Activated naive CD8-positive, alpha-beta T cell treated with anti-CD3 and anti-CD28 coated beads for 36 hours (primary cell): Measurements from ENCODE around the gene TAF7. TPM values are rescaled to one million over a fixed set of nuclear protein-coding genes. Genes with fewer than 3 reads are reported as not detected.
"Not testable (repeated sequence)": the region's sequence is repeated elsewhere in the genome, so short reads cannot be mapped to it uniquely, and the experiment has no call there.

Source experiments
- DNase-seq: peaks from one replicate; pipeline ENCODE4 v3.0.0; 2021
- H3K27ac Mint-ChIP-seq: one replicate; pipeline ENCODE4 v1.8.0; 2022; ENCODE audit warnings: mild to moderate bottlenecking, moderate library complexity, mixed read lengths
- H3K27me3 Mint-ChIP-seq: one replicate; pipeline ENCODE4 v1.8.0; 2022; ENCODE audit warnings: mild to moderate bottlenecking, mixed read lengths
- H3K36me3 Mint-ChIP-seq: one replicate; pipeline ENCODE4 v1.8.0; 2021; ENCODE audit warnings: mild to moderate bottlenecking, mixed read lengths
- H3K4me1 Mint-ChIP-seq: one replicate; pipeline ENCODE4 v1.8.0; 2021; ENCODE audit warnings: mixed read lengths
- H3K4me3 Mint-ChIP-seq: one replicate; pipeline ENCODE4 v1.8.0; 2022; ENCODE audit warnings: mild to moderate bottlenecking, moderate library complexity, mixed read lengths
- H3K9me3 Mint-ChIP-seq: one replicate; pipeline ENCODE4 v1.8.0; 2022; ENCODE audit warnings: mixed read lengths
- total RNA-seq, 2 experiments: library from RNA; stranded (reverse); gene quantifications; one replicate each; pipeline ENCODE4 v1.2.3, GENCODE V29; 2021

Gene TAF7
- 10 to 100 TPM; 60.4 to 60.5 TPM for total RNA-seq

GRCh38 chr5:141320225-141321169, at the start of gene TAF7:
Gene TAF7, minus strand, starts transcription at chr5:141320784. Its CDS starts 740 bp downstream, at chr5:141320044.
- H3K9me3 Mint-ChIP-seq, result peaks cover 46% of the 10 kb centered on the region
- H3K4me3 Mint-ChIP-seq, result peak within 1 kb of the TSS; percentile 97
- peak; percentile 94 for DNase-seq
- peaks cover 61% of the 10 kb centered on the region for H3K36me3 Mint-ChIP-seq
- H3K27me3 Mint-ChIP-seq, result no peaks in the 10 kb centered on the region
- peak within 1 kb of the TSS; percentile 99 for H3K27ac Mint-ChIP-seq
- peaks cover 20% of the 10 kb centered on the region for H3K4me1 Mint-ChIP-seq

GRCh38 chr5:141366016-141366896, 45.7 kb upstream of the TAF7 start:
- peaks cover 92% of the 10 kb centered on the region for H3K27me3 Mint-ChIP-seq
- no peak overlapping the region for H3K4me3 Mint-ChIP-seq
- H3K27ac Mint-ChIP-seq, result no peak overlapping the region
- H3K4me1 Mint-ChIP-seq, result peaks cover 4% of the 10 kb centered on the region
- H3K9me3 Mint-ChIP-seq, result peaks cover 31% of the 10 kb centered on the region
- H3K36me3 Mint-ChIP-seq, result peaks cover 28% of the 10 kb centered on the region
- no peak for DNase-seq

- peaks cover 37% of the 10 kb centered on the region for H3K36me3 Mint-ChIP-seq
- peaks cover 39% of the 10 kb centered on the region for H3K9me3 Mint-ChIP-seq
- H3K27me3 Mint-ChIP-seq, result peaks cover 93% of the 10 kb centered on the region
- no peak within 1 kb of the TSS for H3K4me3 Mint-ChIP-seq
- DNase-seq, result no peak
- no peak within 1 kb of the TSS for H3K27ac Mint-ChIP-seq
- H3K4me1 Mint-ChIP-seq, result peaks cover 5% of the 10 kb centered on the region
Observed at GRCh38 chr5:141363952-141364660, 43.5 kb upstream of the TAF7 start, which contains the start of gene PCDHGA5. Gene PCDHGA5, plus strand, starts transcription at chr5:141364162. Its CDS starts 169 bp downstream, at chr5:141364331.

GRCh38 chr5:141362719-141363118, 42.1 kb upstream of the TAF7 start:
- Mint-ChIP-seq H3K9me3 (peaks cover 44% of the 10 kb centered on the region), H3K4me3 (no peak overlapping the region), H3K27ac (no peak overlapping the region), H3K36me3 (peaks cover 41% of the 10 kb centered on the region), H3K4me1 (peaks cover 5% of the 10 kb centered on the region), H3K27me3 (peaks cover 92% of the 10 kb centered on the region)
- no peak for DNase-seq

GRCh38 chr5:141360685-141361084, 40.1 kb upstream of the TAF7 start:
- H3K4me3 Mint-ChIP-seq, result no peak overlapping the region
- H3K27me3 Mint-ChIP-seq, result peaks cover 93% of the 10 kb centered on the region
- H3K27ac Mint-ChIP-seq, result no peak overlapping the region
- DNase-seq, result no peak
- H3K9me3 Mint-ChIP-seq, result peaks cover 53% of the 10 kb centered on the region
- peaks cover 40% of the 10 kb centered on the region for H3K36me3 Mint-ChIP-seq
- H3K4me1 Mint-ChIP-seq, result peaks cover 5% of the 10 kb centered on the region

GRCh38 chr5:141359790-141360426, 39.3 kb upstream of the TAF7 start, which contains the start of gene PCDHGB2:
Gene PCDHGB2, plus strand, starts transcription at chr5:141359994. Its CDS starts 142 bp downstream, at chr5:141360136.
- H3K27ac Mint-ChIP-seq, result peak within 1 kb of the TSS; percentile 3
- peaks cover 36% of the 10 kb centered on the region for H3K36me3 Mint-ChIP-seq
- DNase-seq, result no peak
- H3K9me3 Mint-ChIP-seq, result peaks cover 49% of the 10 kb centered on the region
- peaks cover 5% of the 10 kb centered on the region for H3K4me1 Mint-ChIP-seq
- peak within 1 kb of the TSS; percentile 75 for H3K4me3 Mint-ChIP-seq
- H3K27me3 Mint-ChIP-seq, result peaks cover 93% of the 10 kb centered on the region

GRCh38 chr5:141356950-141357349, 36.4 kb upstream of the TAF7 start:
- H3K27ac Mint-ChIP-seq, result no peak overlapping the region
- H3K36me3 Mint-ChIP-seq, result peaks cover 27% of the 10 kb centered on the region
- peaks cover 5% of the 10 kb centered on the region for H3K4me1 Mint-ChIP-seq
- H3K4me3 Mint-ChIP-seq, result no peak overlapping the region
- peaks cover 90% of the 10 kb centered on the region for H3K27me3 Mint-ChIP-seq
- peaks cover 44% of the 10 kb centered on the region for H3K9me3 Mint-ChIP-seq
- DNase-seq, result no peak

- H3K27me3 Mint-ChIP-seq, result peaks cover 91% of the 10 kb centered on the region
- no peak overlapping the region for H3K4me3 Mint-ChIP-seq
- H3K9me3 Mint-ChIP-seq, result peaks cover 42% of the 10 kb centered on the region
- H3K4me1 Mint-ChIP-seq, result peaks cover 5% of the 10 kb centered on the region
- DNase-seq, result no peak
- H3K36me3 Mint-ChIP-seq, result peaks cover 23% of the 10 kb centered on the region
- H3K27ac Mint-ChIP-seq, result no peak overlapping the region
Observed at GRCh38 chr5:141356133-141356532, 35.5 kb upstream of the TAF7 start.

GRCh38 chr5:141355641-141356040, 35.1 kb upstream of the TAF7 start:
- DNase-seq, result no peak
- Mint-ChIP-seq H3K36me3 (peaks cover 18% of the 10 kb centered on the region), H3K27me3 (peaks cover 91% of the 10 kb centered on the region), H3K4me3 (no peak overlapping the region), H3K4me1 (peaks cover 3% of the 10 kb centered on the region), H3K9me3 (peaks cover 37% of the 10 kb centered on the region), H3K27ac (no peak overlapping the region)

- Mint-ChIP-seq H3K4me3 (no peak within 1 kb of the TSS), H3K9me3 (peaks cover 33% of the 10 kb centered on the region), H3K27me3 (peaks cover 91% of the 10 kb centered on the region), H3K27ac (no peak within 1 kb of the TSS), H3K4me1 (peaks cover 2% of the 10 kb centered on the region), H3K36me3 (peaks cover 20% of the 10 kb centered on the region)
- DNase-seq, result no peak
Observed at GRCh38 chr5:141354900-141355469, 34.4 kb upstream of the TAF7 start, which contains the start of gene PCDHGA4. Gene PCDHGA4, plus strand, starts transcription at chr5:141355021. Its CDS starts 87 bp downstream, at chr5:141355108.

GRCh38 chr5:141351591-141351990, 31.0 kb upstream of the TAF7 start:
- no peaks in the 10 kb centered on the region for H3K4me1 Mint-ChIP-seq
- peaks cover 17% of the 10 kb centered on the region for H3K36me3 Mint-ChIP-seq
- H3K9me3 Mint-ChIP-seq, result peaks cover 25% of the 10 kb centered on the region
- no peak for DNase-seq
- H3K4me3 Mint-ChIP-seq, result no peak overlapping the region
- no peak overlapping the region for H3K27ac Mint-ChIP-seq
- peaks cover 88% of the 10 kb centered on the region for H3K27me3 Mint-ChIP-seq

- peaks cover 16% of the 10 kb centered on the region for H3K36me3 Mint-ChIP-seq
- H3K27me3 Mint-ChIP-seq, result peaks cover 85% of the 10 kb centered on the region
- no peak for DNase-seq
- no peaks in the 10 kb centered on the region for H3K4me1 Mint-ChIP-seq
- peak within 1 kb of the TSS; percentile 26 for H3K4me3 Mint-ChIP-seq
- peaks cover 19% of the 10 kb centered on the region for H3K9me3 Mint-ChIP-seq
- no peak within 1 kb of the TSS for H3K27ac Mint-ChIP-seq
Observed at GRCh38 chr5:141349917-141350619, 29.5 kb upstream of the TAF7 start, which contains the start of gene PCDHGB1. Gene PCDHGB1, plus strand, starts transcription at chr5:141350099. Its CDS starts 162 bp downstream, at chr5:141350261.

GRCh38 chr5:141346017-141346416, 25.4 kb upstream of the TAF7 start:
- H3K4me3 Mint-ChIP-seq, DNase-seq, H3K4me1 Mint-ChIP-seq, H3K27ac Mint-ChIP-seq: not testable (repeated sequence)
- Mint-ChIP-seq H3K9me3 (peaks cover 21% of the 10 kb centered on the region), H3K36me3 (peaks cover 17% of the 10 kb centered on the region), H3K27me3 (peaks cover 88% of the 10 kb centered on the region)
